ENCODE measurements around the gene RNF125. TPM values are rescaled to one million over a fixed set of nuclear protein-coding genes. Genes with fewer than 3 reads are reported as not detected.
"Not testable (repeated sequence)": the region's sequence is repeated elsewhere in the genome, so short reads cannot be mapped to it uniquely, and the experiment has no call there.

The RNF125 gene
- total RNA-seq, 4 donors from 2014 or later, result 7.3 to 24.3 (median 14.0) TPM

- ATAC-seq (ENCODE audit: low FRiP score) (no peak), DNase-seq (ENCODE audit: low spot score) (no peak)
- TF ChIP-seq CTCF (IDR thresholded peaks at IDR 0.05), result no peak
Measured at GRCh38 chr18:32010124-32010721, 8.4 kb upstream of the RNF125 start.

- TF ChIP-seq CTCF (IDR thresholded peaks at IDR 0.05), result no peak
Measured at GRCh38 chr18:32011193-32011592, 7.4 kb upstream of the RNF125 start.

GRCh38 chr18:32019251-32019948, 775 bp downstream of the RNF125 start:
- ATAC-seq (ENCODE audit: low FRiP score), result peak; percentile 26
- DNase-seq (ENCODE audit: low spot score), result peak; percentile 28
- TF ChIP-seq CTCF (IDR thresholded peaks at IDR 0.05), result no peak

More at GRCh38 chr18:32011193-32011592, 7.4 kb upstream of the RNF125 start:
- ATAC-seq (ENCODE audit: low FRiP score) (no peak), DNase-seq (ENCODE audit: low spot score) (no peak)

- DNase-seq (ENCODE audit: low spot score); ATAC-seq (ENCODE audit: low FRiP score): not testable (repeated sequence)
Measured at GRCh38 chr18:32019949-32020625, 1.5 kb downstream of the RNF125 start.

GRCh38 chr18:32021756-32022564, 3.3 kb downstream of the RNF125 start:
- no peak for TF ChIP-seq CTCF (IDR thresholded peaks at IDR 0.05)
- no peak for DNase-seq (ENCODE audit: low spot score)
- no peak for ATAC-seq (ENCODE audit: low FRiP score)

GRCh38 chr18:32025744-32026143, 7.1 kb downstream of the RNF125 start:
- TF ChIP-seq CTCF (IDR thresholded peaks at IDR 0.05), result no peak
- DNase-seq (ENCODE audit: low spot score), result no peak
- ATAC-seq (ENCODE audit: low FRiP score), result no peak
